IPS DF 4.7 (cell line): ENCODE measurements around the gene GTF2F1.
"Not testable (repeated sequence)": the region's sequence is repeated elsewhere in the genome, so short reads cannot be mapped to it uniquely, and the experiment has no call there.

Source experiments
- DNase-seq: peaks from one replicate; pipeline ENCODE4 v3.0.0-alpha.2; 2013; ENCODE audit warnings: low spot score; ENCODE audit errors: extremely low read depth

Gene GTF2F1

DNA sequence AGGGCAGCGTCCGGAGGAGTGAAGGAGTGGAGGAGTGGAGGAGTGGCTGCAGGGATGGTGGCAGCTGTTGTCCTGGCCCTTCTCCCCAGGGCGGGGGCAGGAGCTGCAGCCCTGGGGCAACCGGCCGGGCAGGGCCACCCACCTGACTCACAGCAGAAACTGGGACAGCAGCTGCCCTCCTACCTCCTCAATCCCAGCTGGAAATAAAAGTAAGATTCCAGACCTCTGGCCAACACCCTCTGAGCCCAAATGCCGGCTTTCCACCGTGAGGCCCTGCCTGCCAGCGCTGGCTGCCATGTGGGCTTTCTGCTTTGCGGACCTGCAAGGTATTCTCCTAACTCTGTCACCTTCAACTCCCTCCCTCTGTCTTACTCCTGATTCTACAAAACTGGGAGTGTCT lies 35.0 kb downstream of the GTF2F1 start:
- no peak for DNase-seq

DNA sequence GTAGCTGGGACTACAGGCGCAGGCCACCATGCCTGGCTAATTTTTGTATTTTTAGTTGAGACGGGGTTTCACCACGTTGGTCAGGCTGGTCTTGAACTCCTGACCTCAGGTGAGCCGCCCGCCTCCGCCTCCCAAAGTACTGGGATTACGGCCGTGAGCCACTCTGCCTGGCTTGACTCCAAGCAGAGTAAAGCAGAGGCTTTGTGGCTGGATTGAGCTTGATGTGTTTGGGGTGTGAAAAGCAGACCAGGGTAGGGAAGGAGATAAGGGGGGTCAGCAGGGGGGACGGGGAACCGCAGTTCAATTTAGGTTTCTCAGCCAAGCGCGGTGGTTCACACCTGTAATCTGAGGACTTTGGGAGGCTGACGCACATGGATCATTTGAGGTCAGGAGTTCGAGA lies 35.8 kb downstream of the GTF2F1 start:
- DNase-seq: no peak

DNA sequence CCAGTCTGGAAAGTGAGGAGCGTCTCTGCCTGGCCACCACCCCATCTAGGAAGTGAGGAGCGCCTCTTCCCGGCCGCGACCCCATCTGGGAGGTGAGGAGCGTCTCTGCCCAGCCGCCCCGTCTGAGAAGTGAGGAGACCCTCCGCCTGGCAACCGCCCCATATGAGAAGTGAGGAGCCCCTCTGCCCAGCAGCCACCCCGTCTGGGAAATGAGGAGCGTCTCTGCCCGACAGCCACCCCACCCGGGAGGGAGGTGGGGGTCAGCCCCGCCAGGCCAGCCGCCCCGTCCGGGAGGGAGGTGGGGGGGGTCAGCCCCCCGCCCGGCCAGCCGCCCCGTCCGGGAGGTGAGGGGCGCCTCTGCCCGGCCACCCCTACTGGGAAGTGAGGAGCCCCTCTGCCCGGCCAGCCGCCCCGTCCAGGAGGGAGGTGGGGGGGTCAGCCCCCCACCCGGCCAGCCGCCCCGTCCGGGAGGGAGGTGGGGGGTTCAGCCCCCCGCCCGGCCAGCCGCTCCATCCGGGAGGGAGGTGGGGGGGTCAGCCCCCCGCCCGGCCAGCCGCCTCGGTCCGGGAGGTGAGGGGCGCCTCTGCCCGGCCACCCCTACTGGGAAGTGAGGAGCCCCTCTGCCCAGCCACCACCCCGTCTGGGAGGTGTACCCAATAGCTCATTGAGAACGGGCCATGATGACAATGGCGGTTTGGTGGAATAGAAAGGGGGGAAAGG lies 37.5 kb downstream of the GTF2F1 start:
- DNase-seq: not testable (repeated sequence)

DNA sequence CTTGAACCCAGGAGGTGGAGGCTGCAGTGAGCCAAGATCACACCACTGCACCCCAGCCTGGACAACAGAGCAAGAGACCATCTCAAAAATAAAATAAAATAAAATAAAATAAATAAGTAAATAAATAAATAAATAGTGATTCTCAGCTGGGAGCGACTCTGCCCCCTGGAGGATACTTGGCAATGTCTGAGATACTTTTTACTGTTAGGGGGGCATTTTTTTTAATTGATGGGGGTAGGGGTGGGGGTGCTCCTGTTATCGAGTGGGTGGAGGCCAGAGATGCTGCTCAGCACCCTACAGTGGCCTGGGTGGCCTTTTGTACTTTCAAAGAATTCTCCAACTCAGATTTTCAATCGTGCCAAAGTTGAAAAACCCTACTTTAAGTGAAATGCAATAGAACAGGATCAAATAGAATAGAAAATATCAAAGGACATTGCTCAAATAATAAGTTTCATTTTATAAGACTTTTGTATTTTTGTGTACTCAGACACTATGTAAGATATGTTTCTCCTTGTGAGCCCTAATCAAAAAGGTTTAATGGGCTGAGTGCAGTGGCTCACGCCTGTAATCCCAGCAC lies 38.8 kb downstream of the GTF2F1 start:
- no peak for DNase-seq

DNA sequence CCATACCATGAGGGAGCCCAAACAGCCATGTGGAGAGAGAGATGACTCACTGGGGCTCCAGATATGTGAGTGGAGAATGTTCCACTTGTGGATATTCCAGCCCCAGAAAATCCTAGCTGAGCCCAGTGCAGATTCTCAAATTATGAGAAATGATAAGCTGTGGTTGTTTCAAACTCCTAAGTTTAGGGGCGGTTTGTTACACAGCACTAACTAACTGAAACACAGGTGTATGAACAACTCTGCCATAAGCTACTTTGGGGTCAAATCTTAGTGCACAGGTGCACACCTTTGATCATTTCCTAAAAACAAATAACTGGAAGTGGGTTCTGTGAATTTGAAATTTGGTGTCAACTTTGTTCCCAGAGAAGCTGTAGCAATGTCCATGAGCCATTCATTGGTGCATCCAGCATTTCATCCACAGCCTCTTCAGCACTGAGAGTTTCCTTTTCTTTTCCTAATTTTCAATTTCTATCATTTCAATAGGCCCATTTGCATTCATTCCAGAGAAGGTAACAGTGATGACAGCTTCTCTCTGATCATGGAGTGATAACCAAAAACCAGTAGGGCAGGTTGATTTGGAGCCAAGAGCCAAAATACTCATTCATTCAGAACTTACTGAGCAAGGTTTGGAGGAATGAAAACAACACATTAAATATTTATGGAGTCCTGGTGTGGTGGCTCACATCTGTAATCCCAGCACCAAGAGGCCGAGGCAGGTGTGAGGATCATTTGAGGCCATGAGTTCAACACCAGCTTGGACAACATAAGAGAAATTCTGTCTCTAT lies 40.4 kb downstream of the GTF2F1 start:
- DNase-seq: no peak

DNA sequence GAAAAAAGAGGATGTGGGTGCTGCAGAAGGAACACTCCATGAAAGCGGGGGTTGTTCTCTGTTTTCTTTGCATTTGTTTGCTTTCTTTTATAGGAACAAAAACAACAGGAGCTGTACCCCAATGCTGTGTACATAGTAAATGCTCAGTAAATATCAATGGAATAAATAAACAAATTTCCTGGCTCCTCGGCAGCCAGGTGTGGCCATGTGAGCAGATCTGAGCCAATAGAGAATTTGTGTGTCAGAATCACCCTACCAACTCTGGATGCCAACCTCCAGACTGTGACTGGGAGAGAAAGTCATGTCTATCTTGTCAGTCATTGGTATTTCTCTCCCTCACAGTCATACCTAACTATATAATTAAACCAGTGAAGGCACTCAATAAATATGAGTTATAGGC lies 42.3 kb downstream of the GTF2F1 start:
- no peak for DNase-seq

DNA sequence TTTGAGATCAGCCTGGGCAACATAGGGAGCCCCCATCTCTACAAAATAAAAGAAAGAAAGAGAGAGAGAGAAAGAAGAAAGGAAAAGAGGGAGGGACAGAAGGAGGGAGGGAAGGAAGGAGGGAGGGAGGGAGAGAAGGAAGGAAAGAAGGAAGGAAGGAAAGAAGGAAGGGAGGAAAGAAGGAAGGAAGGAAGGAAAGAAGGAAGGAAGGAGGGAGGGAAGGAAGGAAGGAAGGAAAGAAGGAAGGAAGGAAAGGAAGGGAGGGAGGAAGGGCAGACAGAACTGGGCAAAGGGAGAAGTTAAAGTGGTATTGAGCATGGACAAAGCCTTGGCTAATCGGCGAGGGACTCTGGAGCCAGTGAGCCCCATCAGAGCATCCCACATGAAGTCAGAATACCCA lies 43.7 kb downstream of the GTF2F1 start:
- DNase-seq: not testable (repeated sequence)

DNA sequence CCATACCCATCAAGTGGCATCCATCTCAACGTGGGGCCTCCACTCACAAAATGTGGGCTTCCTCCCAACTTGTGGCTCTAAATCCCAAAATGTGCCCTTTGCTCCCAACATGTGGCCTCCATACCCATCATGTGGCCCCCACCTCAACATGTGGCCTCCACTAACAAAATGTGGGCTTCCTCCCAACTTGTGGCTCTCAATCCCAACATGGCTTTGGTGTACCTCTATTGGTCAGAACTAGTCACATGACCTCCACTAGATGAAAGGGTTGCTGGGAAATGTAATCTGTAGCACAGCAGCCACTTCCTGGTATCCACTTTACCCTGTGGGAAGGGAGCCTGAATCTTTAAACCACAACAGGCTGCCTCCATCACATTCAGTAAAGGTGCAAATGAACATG lies 49.5 kb downstream of the GTF2F1 start:
- no peak for DNase-seq

DNA sequence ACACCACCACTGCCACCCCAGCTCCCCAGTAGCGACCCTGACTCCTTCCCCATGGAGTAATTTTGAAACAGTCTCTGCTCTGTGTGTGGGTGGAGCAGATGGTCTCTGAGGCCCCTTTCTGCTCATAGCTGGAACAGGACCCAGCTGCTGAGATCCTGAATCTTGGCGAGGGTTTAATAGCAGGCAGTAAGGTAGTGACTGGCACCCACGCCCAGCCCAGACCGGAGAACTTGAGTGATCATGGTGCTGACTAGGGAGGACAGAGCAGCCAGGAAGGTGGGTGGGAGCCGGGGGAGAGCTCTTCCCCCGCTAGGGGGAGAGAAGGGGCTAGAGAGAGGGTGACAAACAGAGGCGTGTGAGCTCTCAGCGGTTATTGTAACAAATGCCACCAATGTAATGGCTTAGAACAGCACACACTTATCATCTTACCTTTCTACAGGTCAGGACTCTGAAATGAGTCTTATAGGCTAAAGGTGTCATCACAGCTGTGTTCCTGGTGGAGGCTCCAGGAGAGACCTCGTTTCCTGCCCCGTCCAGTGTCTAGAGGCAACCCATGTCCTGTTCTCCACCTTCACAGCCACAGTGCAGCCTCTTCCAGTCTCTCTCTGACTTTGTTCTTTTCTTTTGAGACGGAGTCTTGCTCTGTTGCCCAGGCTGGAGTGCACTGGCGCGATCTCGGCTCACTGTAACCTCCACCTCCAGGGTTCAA lies 52.3 kb downstream of the GTF2F1 start:
- no peak for DNase-seq

DNA sequence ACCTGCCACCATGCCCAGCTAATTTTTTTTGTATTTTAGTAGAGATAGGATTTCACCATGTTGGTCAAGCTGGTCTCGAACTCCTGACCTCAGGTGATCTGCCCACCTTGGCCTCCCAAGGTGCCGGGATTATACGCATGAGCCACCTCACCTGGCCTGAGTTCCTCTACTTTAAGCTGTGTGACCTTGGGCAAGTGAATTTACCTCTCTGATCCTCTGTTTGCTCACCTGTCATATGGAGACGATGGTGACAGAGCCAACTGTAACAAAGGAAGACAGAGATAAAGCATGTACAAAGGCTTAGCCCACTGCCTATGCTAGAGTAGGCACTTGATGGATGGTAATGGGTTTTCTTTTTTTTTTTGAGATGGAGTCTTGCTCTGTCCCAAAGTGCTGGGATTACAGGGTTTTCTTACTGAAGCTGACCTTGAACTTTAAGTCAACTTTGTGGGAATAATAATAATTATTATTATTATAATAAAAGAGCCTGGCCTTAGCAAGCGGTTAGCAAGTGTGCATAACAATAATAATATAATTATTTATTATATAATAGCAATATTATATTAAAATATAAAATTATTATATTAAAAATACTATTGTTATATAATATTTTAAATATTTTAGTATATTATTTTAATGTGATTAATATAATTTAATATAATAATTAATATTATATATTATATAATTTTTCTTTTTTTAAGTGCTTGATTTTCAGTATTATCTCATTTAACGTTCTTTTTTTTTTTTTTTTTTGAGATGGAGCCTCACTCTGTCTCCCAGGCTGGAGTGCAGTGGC lies 58.3 kb downstream of the GTF2F1 start:
- DNase-seq: no peak

DNA sequence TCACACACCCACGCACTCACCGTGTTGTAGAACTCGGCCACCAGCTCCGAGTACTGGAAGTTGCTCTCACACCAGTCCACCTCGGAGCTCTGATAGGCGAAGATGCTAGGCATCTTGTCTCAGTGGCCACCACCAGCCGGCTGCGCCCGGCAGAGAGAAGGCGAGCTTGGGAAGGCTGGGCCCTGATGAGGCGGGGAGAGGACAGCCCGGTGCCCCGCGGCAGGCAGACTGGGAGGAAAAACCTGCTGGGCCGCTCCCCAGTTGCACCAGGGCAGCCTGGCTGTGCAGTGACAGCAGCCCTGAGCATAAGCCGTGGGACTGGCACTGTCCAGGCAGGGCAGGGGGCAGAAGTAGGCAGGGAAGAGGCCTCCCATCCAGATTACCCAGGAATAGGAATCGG lies 59.5 kb downstream of the GTF2F1 start, which contains the start of gene ACER1:
Gene ACER1, minus strand, starts transcription at position 174 of the 400 bp plus-strand sequence. Its CDS starts 61 bp downstream, at position 113.
- DNase-seq: no peak
